ENCODE data around the gene GREB1L. TPM values are rescaled to one million over a fixed set of nuclear protein-coding genes. Genes with fewer than 3 reads are reported as not detected.

GREB1L gene
- total RNA-seq, 1 experiment from 2014 or later, result 0.26 TPM

DNA sequence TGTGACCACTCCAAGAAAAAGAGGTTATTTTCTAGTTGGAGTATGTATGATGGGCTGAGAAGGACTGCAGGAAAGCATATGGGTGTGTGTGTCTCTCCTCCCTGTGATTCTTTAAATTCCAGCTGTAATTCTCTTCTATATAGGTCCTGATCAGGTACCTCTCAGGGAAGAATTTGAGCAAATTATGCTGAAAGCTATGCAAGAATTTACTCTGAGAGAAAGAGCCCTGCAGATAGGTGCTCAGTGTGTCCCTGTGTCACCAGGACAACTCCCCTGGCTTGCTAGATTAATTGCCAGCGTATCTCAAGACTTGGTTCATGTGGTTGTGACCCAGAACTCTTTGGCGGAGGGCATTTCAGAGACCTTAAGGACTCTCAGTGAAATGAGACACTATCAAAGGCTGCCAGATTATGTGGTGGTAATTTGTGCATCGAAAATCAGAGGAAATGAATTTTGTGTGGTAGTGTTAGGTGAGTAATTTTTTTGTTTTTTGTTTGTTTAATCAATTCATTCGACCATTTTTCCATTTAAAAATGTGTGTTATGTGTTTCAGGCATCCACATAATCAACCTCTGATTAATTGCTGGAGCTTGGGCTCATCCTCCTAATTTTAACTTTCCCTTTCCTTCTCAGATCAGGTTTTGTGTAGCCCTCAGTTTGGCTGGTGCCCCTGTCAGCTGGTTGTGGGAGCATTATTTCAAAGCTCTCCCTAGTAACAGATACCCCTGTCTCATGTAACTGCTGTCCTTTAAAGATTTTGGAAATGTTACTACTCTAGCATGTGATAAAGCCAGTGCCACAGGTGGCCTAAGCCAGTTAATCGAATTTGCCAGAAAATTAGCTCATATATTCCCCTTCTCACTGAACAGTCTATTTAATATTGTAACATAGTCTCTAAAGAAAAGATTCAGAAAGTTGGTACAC lies 207.6 kb downstream of the GREB1L start:
- Mint-ChIP-seq H3K36me3 (no peaks in the 10 kb centered on the region), H3K27ac (no peak overlapping the region; the same call in 1 of the 2 replicates), H3K9me3 (no peaks in the 10 kb centered on the region), H3K4me1 (peaks cover 6% of the 10 kb centered on the region), H3K27me3 (ENCODE audit: low read depth) (no peaks in the 10 kb centered on the region; the same call in 1 of the 2 replicates), H3K4me3 (no peak overlapping the region)
- DNase-seq (ENCODE audit: low spot score) (no peak), ATAC-seq (no peak; the same call in 1 of the 2 replicates)
- CTCF ChIA-PET, result interaction anchor here (1.0 to 1.7 kb wide), 2 partner anchors 197 to 258 kb away, joined by 4 to 6 read pairs; no protein-coding TSS in a partner anchor
- POLR2A ChIA-PET, result interaction anchor here (0.6 kb wide), 1 partner anchor 238 kb away, joined by 4 read pairs; no protein-coding TSS in a partner anchor
- no peak for TF ChIP-seq CREB1 (CRISPR knock-in tag; IDR thresholded peaks at IDR 0.05)
- TF ChIP-seq, protein P1, sequence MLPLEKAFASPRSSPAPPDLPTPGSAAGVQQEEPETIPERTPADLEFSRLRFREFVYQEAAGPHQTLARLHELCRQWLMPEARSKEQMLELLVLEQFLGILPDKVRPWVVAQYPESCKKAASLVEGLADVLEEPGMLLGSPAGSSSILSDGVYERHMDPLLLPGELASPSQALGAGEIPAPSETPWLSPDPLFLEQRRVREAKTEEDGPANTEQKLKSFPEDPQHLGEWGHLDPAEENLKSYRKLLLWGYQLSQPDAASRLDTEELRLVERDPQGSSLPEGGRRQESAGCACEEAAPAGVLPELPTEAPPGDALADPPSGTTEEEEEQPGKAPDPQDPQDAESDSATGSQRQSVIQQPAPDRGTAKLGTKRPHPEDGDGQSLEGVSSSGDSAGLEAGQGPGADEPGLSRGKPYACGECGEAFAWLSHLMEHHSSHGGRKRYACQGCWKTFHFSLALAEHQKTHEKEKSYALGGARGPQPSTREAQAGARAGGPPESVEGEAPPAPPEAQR (CRISPR knock-in tag; IDR thresholded peaks at IDR 0.05), result no peak
- TF ChIP-seq, protein P2, sequence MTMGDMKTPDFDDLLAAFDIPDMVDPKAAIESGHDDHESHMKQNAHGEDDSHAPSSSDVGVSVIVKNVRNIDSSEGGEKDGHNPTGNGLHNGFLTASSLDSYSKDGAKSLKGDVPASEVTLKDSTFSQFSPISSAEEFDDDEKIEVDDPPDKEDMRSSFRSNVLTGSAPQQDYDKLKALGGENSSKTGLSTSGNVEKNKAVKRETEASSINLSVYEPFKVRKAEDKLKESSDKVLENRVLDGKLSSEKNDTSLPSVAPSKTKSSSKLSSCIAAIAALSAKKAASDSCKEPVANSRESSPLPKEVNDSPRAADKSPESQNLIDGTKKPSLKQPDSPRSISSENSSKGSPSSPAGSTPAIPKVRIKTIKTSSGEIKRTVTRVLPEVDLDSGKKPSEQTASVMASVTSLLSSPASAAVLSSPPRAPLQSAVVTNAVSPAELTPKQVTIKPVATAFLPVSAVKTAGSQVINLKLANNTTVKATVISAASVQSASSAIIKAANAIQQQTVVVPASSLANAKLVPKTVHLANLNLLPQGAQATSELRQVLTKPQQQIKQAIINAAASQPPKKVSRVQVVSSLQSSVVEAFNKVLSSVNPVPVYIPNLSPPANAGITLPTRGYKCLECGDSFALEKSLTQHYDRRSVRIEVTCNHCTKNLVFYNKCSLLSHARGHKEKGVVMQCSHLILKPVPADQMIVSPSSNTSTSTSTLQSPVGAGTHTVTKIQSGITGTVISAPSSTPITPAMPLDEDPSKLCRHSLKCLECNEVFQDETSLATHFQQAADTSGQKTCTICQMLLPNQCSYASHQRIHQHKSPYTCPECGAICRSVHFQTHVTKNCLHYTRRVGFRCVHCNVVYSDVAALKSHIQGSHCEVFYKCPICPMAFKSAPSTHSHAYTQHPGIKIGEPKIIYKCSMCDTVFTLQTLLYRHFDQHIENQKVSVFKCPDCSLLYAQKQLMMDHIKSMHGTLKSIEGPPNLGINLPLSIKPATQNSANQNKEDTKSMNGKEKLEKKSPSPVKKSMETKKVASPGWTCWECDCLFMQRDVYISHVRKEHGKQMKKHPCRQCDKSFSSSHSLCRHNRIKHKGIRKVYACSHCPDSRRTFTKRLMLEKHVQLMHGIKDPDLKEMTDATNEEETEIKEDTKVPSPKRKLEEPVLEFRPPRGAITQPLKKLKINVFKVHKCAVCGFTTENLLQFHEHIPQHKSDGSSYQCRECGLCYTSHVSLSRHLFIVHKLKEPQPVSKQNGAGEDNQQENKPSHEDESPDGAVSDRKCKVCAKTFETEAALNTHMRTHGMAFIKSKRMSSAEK (CRISPR knock-in tag; IDR thresholded peaks at IDR 0.05; ENCODE audit: borderline replicate concordance), result no peak
- TF ChIP-seq FOXJ3 (CRISPR knock-in tag; IDR thresholded peaks at IDR 0.05; ENCODE audit: borderline replicate concordance), result no peak
- TF ChIP-seq ZBTB21 (CRISPR knock-in tag; IDR thresholded peaks at IDR 0.05; ENCODE audit: borderline replicate concordance), result no peak
- no peak for TF ChIP-seq GRHL2 (CRISPR knock-in tag; IDR thresholded peaks at IDR 0.05; ENCODE audit: insufficient replicate concordance, severe bottlenecking)
- TF ChIP-seq SOX15 (CRISPR knock-in tag; IDR thresholded peaks at IDR 0.05), result no peak
- TF ChIP-seq, protein P3, sequence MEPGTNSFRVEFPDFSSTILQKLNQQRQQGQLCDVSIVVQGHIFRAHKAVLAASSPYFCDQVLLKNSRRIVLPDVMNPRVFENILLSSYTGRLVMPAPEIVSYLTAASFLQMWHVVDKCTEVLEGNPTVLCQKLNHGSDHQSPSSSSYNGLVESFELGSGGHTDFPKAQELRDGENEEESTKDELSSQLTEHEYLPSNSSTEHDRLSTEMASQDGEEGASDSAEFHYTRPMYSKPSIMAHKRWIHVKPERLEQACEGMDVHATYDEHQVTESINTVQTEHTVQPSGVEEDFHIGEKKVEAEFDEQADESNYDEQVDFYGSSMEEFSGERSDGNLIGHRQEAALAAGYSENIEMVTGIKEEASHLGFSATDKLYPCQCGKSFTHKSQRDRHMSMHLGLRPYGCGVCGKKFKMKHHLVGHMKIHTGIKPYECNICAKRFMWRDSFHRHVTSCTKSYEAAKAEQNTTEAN (CRISPR knock-in tag; IDR thresholded peaks at IDR 0.05), result no peak
- no peak for TF ChIP-seq SP1 (CRISPR knock-in tag; conservative IDR thresholded peaks at IDR 0.05)
- TF ChIP-seq NR1H2 (CRISPR knock-in tag; IDR thresholded peaks at IDR 0.05), result no peak

DNA sequence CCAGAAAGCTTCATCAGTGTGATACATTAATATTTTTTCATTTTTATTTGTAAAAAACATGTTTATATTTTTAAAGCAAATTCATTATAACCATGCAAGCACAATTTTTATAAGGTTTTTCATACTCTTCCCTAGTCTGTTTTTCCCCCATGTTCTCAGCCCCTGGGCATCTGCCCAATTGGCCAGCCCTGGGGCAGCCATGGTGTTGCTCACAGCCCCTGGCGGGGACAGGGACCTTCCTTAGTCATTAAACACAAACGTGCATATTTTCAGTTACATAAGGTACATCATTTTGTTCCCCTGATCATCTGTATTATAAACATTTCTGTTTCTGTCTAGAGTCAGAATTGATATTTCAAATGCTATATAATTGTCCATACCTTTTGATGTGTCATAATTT lies 208.5 kb downstream of the GREB1L start:
- peaks cover 4% of the 10 kb centered on the region for H3K4me1 Mint-ChIP-seq
- no peaks in the 10 kb centered on the region for H3K9me3 Mint-ChIP-seq
- ChIA-PET POLR2A (no interaction called here), CTCF (interaction anchor here (1.0 kb wide), 1 partner anchor 198 kb away, joined by 4 read pairs; no protein-coding TSS in a partner anchor)
- ATAC-seq, result no peak
- no peak overlapping the region for H3K27ac Mint-ChIP-seq
- no peaks in the 10 kb centered on the region; the same call in 1 of the 2 replicates for H3K27me3 Mint-ChIP-seq (ENCODE audit: low read depth)
- no peak overlapping the region for H3K4me3 Mint-ChIP-seq
- no peaks in the 10 kb centered on the region for H3K36me3 Mint-ChIP-seq
- no peak for DNase-seq (ENCODE audit: low spot score)
- TF ChIP-seq, protein P4, sequence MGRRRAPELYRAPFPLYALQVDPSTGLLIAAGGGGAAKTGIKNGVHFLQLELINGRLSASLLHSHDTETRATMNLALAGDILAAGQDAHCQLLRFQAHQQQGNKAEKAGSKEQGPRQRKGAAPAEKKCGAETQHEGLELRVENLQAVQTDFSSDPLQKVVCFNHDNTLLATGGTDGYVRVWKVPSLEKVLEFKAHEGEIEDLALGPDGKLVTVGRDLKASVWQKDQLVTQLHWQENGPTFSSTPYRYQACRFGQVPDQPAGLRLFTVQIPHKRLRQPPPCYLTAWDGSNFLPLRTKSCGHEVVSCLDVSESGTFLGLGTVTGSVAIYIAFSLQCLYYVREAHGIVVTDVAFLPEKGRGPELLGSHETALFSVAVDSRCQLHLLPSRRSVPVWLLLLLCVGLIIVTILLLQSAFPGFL (CRISPR knock-in tag; IDR thresholded peaks at IDR 0.05; ENCODE audit: borderline replicate concordance), result no peak
- no peak for TF ChIP-seq ZNF121 (CRISPR knock-in tag; IDR thresholded peaks at IDR 0.05)
- no peak for TF ChIP-seq NR1H2 (CRISPR knock-in tag; IDR thresholded peaks at IDR 0.05)
- no peak for TF ChIP-seq RELA (CRISPR knock-in tag; IDR thresholded peaks at IDR 0.05; ENCODE audit: borderline replicate concordance)
- TF ChIP-seq NR2C2 (CRISPR knock-in tag; IDR thresholded peaks at IDR 0.05), result no peak
- TF ChIP-seq, protein P5, sequence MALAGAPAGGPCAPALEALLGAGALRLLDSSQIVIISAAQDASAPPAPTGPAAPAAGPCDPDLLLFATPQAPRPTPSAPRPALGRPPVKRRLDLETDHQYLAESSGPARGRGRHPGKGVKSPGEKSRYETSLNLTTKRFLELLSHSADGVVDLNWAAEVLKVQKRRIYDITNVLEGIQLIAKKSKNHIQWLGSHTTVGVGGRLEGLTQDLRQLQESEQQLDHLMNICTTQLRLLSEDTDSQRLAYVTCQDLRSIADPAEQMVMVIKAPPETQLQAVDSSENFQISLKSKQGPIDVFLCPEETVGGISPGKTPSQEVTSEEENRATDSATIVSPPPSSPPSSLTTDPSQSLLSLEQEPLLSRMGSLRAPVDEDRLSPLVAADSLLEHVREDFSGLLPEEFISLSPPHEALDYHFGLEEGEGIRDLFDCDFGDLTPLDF (CRISPR knock-in tag; IDR thresholded peaks at IDR 0.05), result no peak
- no peak for TF ChIP-seq NFYB (CRISPR knock-in tag; conservative IDR thresholded peaks at IDR 0.05; ENCODE audit: low read depth)
- TF ChIP-seq ZNF317 (CRISPR knock-in tag; IDR thresholded peaks at IDR 0.05; ENCODE audit: borderline replicate concordance, low read depth), result no peak
- TF ChIP-seq, protein P6, sequence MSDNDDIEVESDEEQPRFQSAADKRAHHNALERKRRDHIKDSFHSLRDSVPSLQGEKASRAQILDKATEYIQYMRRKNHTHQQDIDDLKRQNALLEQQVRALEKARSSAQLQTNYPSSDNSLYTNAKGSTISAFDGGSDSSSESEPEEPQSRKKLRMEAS (CRISPR knock-in tag; IDR thresholded peaks at IDR 0.05), result no peak
- no peak for TF ChIP-seq SP1 (CRISPR knock-in tag; conservative IDR thresholded peaks at IDR 0.05)
- no peak for TF ChIP-seq NFATC4 (CRISPR knock-in tag; IDR thresholded peaks at IDR 0.05)
- TF ChIP-seq, protein P7, sequence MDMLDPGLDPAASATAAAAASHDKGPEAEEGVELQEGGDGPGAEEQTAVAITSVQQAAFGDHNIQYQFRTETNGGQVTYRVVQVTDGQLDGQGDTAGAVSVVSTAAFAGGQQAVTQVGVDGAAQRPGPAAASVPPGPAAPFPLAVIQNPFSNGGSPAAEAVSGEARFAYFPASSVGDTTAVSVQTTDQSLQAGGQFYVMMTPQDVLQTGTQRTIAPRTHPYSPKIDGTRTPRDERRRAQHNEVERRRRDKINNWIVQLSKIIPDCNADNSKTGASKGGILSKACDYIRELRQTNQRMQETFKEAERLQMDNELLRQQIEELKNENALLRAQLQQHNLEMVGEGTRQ (CRISPR knock-in tag; IDR thresholded peaks at IDR 0.05), result no peak
- TF ChIP-seq ZNF396 (CRISPR knock-in tag; IDR thresholded peaks at IDR 0.05; ENCODE audit: borderline replicate concordance), result no peak
- TF ChIP-seq ZNF138 (CRISPR knock-in tag; conservative IDR thresholded peaks at IDR 0.05), result no peak
- TF ChIP-seq FOXJ3 (CRISPR knock-in tag; IDR thresholded peaks at IDR 0.05; ENCODE audit: borderline replicate concordance), result no peak
- no peak for TF ChIP-seq TCF7 (CRISPR knock-in tag; IDR thresholded peaks at IDR 0.05; ENCODE audit: low read depth)

Data from WTC11 (cell line).